BLaER1 (cell line): Measurements from ENCODE around the gene FYN.
A peak's percentile ranks its signal among the peaks of the same experiment; 100 is the strongest.
"Not testable (repeated sequence)": the region's sequence is repeated elsewhere in the genome, so short reads cannot be mapped to it uniquely, and the experiment has no call there.

Source experiments
- H3K27ac ChIP-seq: shearing (Covaris generic); formaldehyde crosslinking; 2 replicates; pipeline ENCODE4 v1.8.1; 2022
- H3K27me3 ChIP-seq: shearing (Covaris generic); formaldehyde crosslinking; 2 replicates; pipeline ENCODE4 v1.8.1; 2022
- H3K36me3 ChIP-seq: shearing (Covaris generic); formaldehyde crosslinking; 2 replicates; pipeline ENCODE4 v1.8.1; 2022
- H3K4me1 ChIP-seq: shearing (Covaris generic); formaldehyde crosslinking; 2 replicates; pipeline ENCODE4 v1.8.1; 2022
- H3K4me2 ChIP-seq: shearing (Covaris generic); formaldehyde crosslinking; 2 replicates; pipeline ENCODE4 v1.8.1; 2022
- H3K4me3 ChIP-seq: shearing (Covaris generic); formaldehyde crosslinking; 2 replicates; pipeline ENCODE4 v1.8.1; 2022
- H3K9ac ChIP-seq: shearing (Covaris generic); formaldehyde crosslinking; 2 replicates; pipeline ENCODE4 v1.8.1; 2022
- H3K9me3 ChIP-seq: shearing (Covaris generic); formaldehyde crosslinking; 2 replicates; pipeline ENCODE4 v1.8.1; 2022
- H4K20me1 ChIP-seq: shearing (Covaris generic); formaldehyde crosslinking; 2 replicates; pipeline ENCODE4 v1.8.1; 2022
- Cebpa-rat ChIP-seq: shearing (Covaris generic); IDR thresholded peaks from 2 replicates; pipeline ENCODE4 v1.8.1; 2022

The FYN gene

DNA sequence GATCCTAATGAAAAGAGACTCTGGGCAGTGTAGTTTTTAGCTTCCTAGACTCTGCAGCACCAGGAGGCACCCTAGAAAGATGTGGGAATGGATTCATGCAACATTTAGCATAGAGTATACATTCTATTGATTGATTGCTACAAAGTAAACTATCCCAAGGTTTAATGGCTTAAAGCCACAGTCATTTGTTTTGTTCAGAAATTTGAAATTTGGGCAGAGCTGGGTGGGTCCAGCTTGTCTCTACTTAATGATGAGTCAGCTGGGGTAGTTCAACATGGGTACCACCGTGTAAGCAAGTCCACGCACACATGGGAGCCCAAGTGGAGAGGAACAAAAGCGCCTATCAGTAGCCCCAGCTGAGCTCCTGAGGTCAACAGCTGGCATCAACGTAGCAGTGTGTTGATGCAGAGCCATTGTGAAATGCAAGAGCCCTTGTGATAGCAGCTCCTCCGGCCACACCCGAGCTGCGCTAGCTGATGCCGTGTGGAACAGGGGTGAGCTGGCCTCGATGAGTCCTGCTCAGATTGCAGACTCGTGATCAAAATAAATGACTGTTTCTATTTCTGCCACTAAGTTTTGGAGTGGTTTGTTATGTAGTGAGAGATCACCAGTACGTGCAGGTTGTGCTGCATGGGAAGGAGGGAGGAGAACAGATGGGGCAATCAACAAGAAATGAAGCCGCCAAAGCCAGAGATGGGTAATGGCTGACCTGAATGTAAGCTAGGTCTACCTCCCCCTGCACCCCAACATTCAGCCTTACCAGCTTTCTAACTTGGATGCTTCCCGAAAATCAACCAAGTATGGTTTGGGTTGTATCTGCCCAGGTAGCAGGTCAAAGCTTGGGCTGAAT is 221.8 kb downstream of the FYN start:
- H3K4me2 ChIP-seq: no peak overlapping the region
- H3K36me3 ChIP-seq: no peaks in the 10 kb centered on the region
- no peaks in the 10 kb centered on the region for H4K20me1 ChIP-seq
- no peak overlapping the region for H3K9ac ChIP-seq
- no peak overlapping the region for H3K27ac ChIP-seq
- no peak for TF ChIP-seq Cebpa-rat
- no peak overlapping the region for H3K4me3 ChIP-seq
- H3K27me3 ChIP-seq: no peaks in the 10 kb centered on the region
- H3K4me1 ChIP-seq: no peaks in the 10 kb centered on the region
- H3K9me3 ChIP-seq: no peaks in the 10 kb centered on the region

DNA sequence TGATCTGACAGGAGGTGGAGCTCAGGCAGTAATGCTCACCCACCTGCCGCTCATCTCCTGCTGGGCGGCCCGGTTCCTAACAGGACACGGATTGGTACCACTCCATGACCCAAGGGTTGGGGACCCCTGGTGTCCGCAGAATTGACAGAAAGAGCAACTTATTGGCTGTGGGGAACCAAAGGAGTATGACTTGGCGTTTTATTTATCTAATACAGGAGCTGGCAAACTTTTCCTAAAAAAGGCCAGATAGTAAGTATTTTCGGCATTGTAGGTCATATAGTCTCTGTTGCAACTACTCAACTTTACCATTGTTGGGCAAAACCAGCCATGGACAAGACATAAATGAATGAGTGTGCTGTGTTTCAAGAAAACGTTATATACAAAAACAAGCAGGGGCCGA is 223.2 kb downstream of the FYN start:
- Histone ChIP-seq H3K27me3 (no peaks in the 10 kb centered on the region), H4K20me1 (no peaks in the 10 kb centered on the region), H3K4me3 (no peak overlapping the region), H3K9me3 (no peaks in the 10 kb centered on the region), H3K4me2 (no peak overlapping the region), H3K36me3 (no peaks in the 10 kb centered on the region), H3K9ac (no peak overlapping the region), H3K27ac (no peak overlapping the region), H3K4me1 (no peaks in the 10 kb centered on the region)
- no peak for TF ChIP-seq Cebpa-rat

DNA sequence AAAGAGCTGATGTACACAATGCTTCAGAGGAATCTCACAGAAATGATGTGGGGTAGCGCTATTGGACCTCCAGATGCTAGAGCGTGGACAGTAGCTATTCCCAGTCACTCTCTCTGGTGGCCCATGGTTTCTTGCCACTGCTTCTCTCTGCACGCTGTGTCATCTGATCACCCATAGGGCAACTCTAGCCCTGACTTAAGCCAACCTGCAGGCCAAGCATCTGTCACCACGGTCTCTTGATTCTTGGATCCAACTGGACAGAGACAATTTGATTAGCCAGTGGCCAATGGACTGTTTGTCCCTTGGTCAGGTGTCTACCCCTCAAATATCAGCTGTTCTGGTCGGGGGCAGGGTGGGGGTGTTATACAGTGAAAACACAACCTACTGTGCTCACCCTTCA is 225.2 kb downstream of the FYN start:
- no peaks in the 10 kb centered on the region for H3K27me3 ChIP-seq
- H3K9me3 ChIP-seq: no peaks in the 10 kb centered on the region
- no peak overlapping the region for H3K4me3 ChIP-seq
- no peaks in the 10 kb centered on the region for H4K20me1 ChIP-seq
- no peaks in the 10 kb centered on the region for H3K36me3 ChIP-seq
- H3K4me1 ChIP-seq: no peaks in the 10 kb centered on the region
- H3K9ac ChIP-seq: no peak overlapping the region
- H3K4me2 ChIP-seq: no peak overlapping the region
- H3K27ac ChIP-seq: no peak overlapping the region
- no peak for TF ChIP-seq Cebpa-rat

DNA sequence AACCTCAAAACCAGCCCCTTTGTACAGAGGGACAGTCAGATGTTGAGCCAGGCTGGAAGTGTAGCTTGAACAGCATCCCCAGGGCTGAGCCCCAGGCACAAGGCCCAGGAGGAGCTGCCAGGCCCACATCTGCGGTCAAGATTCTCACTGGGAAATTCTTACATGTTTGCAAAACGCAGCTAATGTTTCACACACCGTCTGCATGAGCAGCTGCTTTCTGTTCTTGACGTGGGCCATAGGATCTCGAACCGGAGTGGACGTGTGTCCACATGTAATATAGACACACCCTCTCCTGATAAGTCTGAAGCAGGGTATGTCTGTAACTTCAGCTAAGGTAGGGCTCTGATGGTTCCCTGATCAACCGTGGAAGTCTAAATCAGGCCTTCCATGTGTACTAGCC is 226.3 kb downstream of the FYN start:
- no peaks in the 10 kb centered on the region for H3K9me3 ChIP-seq
- H3K4me1 ChIP-seq: no peaks in the 10 kb centered on the region
- H3K27ac ChIP-seq: no peak overlapping the region
- H3K4me3 ChIP-seq: no peak overlapping the region
- H3K4me2 ChIP-seq: no peak overlapping the region
- no peaks in the 10 kb centered on the region for H3K27me3 ChIP-seq
- no peak overlapping the region for H3K9ac ChIP-seq
- H4K20me1 ChIP-seq: no peaks in the 10 kb centered on the region
- TF ChIP-seq Cebpa-rat: no peak
- no peaks in the 10 kb centered on the region for H3K36me3 ChIP-seq

DNA sequence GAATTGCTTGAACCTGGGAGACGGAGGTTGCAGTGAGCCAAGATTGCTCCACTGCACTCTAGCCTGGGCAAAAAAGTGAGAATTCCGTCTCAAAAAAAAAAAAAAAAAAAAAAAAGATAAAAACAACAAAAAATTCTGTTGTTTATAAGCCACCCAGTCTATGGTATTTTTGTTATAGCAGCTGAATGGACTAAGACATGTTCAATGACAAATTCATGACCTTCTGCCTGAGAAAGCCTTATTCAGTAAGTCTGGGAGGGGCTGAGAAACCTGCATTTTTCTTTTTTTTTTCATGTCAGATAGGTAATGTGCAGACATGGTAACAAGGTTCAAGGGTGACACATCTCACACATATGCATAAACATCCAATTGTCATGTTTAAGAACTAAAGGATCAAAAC is 227.2 kb downstream of the FYN start:
- Histone ChIP-seq H4K20me1 (no peaks in the 10 kb centered on the region), H3K4me1 (no peaks in the 10 kb centered on the region), H3K4me2 (no peak overlapping the region), H3K4me3 (no peak overlapping the region), H3K9ac (no peak overlapping the region), H3K27ac (no peak overlapping the region), H3K9me3 (no peaks in the 10 kb centered on the region), H3K27me3 (no peaks in the 10 kb centered on the region), H3K36me3 (no peaks in the 10 kb centered on the region)
- no peak for TF ChIP-seq Cebpa-rat

DNA sequence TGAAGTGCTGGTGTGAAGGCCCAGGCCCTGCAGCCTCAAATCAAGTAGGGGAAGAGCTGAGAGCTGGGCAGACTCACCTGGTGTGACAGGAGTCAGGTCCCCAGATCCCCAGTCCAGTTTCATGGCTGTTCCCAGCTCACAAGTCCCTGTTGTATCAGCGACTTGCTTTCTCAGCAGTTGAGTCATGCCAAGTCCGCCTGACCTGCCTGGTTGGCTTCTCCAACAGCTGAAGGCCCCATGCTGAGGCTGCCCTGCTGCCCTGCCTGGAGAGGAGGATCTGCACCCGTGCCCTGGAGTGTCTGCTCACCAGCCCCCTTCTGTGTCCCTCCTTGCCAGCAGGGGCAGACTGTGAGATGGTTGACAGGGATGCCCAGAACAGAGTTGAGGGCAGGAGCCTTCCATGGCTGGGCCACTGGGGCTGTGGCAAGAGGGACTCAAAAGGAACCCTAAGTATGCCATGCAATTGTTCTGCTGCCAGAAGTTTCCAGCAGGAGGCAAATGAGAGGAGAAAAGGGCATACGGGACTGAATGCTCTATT is 228.3 kb downstream of the FYN start:
- H3K4me3 ChIP-seq: no peak overlapping the region
- no peak overlapping the region for H3K9ac ChIP-seq
- H3K9me3 ChIP-seq: no peaks in the 10 kb centered on the region
- H3K27ac ChIP-seq: no peak overlapping the region
- TF ChIP-seq Cebpa-rat: no peak
- no peaks in the 10 kb centered on the region for H4K20me1 ChIP-seq
- H3K4me2 ChIP-seq: no peak overlapping the region
- H3K4me1 ChIP-seq: no peaks in the 10 kb centered on the region
- H3K36me3 ChIP-seq: no peaks in the 10 kb centered on the region
- H3K27me3 ChIP-seq: no peaks in the 10 kb centered on the region

DNA sequence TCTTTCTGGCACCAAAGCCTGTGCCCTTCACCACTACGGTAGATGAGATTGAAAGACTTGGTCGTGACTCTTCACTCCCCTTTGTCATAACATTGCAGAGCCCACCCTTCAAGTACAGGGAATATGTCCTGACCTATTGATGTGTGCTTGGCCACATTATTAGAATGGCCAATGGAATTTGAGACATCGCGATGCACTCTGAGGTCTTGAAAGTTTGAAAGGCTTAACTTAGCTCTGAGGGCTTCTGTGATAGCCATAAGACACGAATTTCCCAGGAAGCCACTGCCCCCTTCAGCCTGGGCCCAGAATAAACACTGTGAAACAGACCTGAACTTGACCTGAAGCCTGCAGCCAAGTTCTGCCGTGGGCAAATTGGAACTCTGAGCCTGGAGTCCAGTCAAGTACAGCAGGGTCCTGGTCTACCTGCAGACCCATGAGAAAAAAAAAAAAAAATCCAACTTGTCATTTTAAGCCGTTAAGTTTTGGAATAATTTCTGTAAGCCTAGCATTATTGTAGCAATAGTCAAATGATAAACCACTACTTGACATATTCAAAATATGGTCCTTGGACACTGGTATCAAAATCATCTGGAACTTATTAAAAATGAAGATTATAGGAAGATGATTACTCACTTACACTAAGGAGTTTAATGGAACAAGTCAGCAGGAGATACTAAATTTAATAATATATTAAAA is 230.6 kb downstream of the FYN start:
- no peaks in the 10 kb centered on the region for H3K4me1 ChIP-seq
- no peak overlapping the region for H3K4me3 ChIP-seq
- no peaks in the 10 kb centered on the region for H3K27me3 ChIP-seq
- no peak overlapping the region for H3K27ac ChIP-seq
- H3K9me3 ChIP-seq: no peaks in the 10 kb centered on the region
- TF ChIP-seq Cebpa-rat: no peak
- H4K20me1 ChIP-seq: no peaks in the 10 kb centered on the region
- H3K36me3 ChIP-seq: no peaks in the 10 kb centered on the region
- no peak overlapping the region for H3K9ac ChIP-seq
- H3K4me2 ChIP-seq: 0 out of 2 replicates have a peak overlapping the region, but pooled peaks have one; percentile 1

DNA sequence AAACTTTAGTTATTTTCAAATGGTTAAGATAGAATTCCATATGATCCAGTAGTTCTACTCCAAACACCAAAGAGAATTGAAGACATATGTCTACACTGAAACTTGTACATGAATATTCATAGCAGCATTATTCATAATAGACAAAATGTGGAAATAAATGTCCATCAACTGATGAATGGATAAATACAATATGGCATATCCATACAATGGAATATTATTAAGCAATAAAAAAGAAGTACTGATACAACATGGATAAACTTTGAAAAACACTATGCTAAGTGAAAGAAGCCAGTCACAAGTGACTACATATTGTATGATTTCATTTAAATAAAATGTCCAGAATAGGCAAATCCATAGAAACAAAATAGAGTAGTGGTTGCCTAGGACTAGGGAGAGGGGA is 234.0 kb downstream of the FYN start:
- Histone ChIP-seq H3K27me3 (no peaks in the 10 kb centered on the region), H3K36me3 (no peaks in the 10 kb centered on the region), H4K20me1 (no peaks in the 10 kb centered on the region), H3K4me3 (no peak overlapping the region), H3K27ac (no peak overlapping the region), H3K9ac (no peak overlapping the region), H3K4me1 (no peaks in the 10 kb centered on the region), H3K4me2 (no peak overlapping the region), H3K9me3 (no peaks in the 10 kb centered on the region)
- TF ChIP-seq Cebpa-rat: no peak

DNA sequence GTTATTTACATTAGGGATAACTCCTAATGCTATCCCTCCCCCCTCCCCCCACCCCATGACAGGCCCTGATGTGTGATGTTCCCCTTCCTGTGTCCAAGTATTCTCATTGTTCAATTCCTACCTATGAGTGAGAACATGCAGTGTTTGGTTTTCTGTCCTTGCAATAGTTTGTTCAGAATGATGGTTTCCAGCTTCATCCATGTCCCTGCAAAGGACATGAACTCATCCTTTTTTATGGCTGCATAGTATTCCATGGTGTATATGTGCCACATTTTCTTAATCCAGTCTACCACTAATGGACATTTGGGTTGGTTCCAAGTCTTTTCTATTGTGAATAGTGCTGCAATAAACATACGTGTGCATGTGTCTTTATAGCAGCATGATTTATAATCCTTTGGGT is 238.3 kb downstream of the FYN start:
- H3K4me1 ChIP-seq: peaks cover 22% of the 10 kb centered on the region
- not testable (repeated sequence) for H3K9ac ChIP-seq, H3K9me3 ChIP-seq, H3K27ac ChIP-seq, H3K4me3 ChIP-seq, H3K4me2 ChIP-seq, H3K36me3 ChIP-seq, H4K20me1 ChIP-seq, H3K27me3 ChIP-seq

DNA sequence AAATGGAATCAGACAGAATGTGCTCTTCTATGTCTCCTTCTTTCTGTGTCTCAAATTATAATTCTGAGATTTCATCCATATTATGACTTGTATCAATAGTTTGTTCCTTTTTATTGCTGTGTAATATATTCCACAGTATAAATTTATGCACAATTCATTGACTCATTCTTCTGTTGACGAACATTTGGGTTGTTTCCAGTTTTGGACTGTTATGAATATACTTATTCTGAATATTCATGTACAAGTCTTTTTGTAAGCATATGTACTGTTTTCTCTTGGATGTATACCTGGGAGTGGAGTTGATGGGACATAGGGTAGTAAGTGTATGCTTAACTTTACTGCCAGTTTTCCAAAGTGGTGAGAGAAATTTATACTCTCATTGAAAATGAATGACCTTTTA is 239.4 kb downstream of the FYN start:
- no peaks in the 10 kb centered on the region for H4K20me1 ChIP-seq
- H3K27me3 ChIP-seq: no peaks in the 10 kb centered on the region
- H3K4me2 ChIP-seq: no peak overlapping the region
- peaks cover 26% of the 10 kb centered on the region for H3K4me1 ChIP-seq
- H3K9me3 ChIP-seq: peaks cover 6% of the 10 kb centered on the region; the same call in 1 of the 2 replicates
- TF ChIP-seq Cebpa-rat: no peak
- H3K4me3 ChIP-seq: no peak overlapping the region
- H3K9ac ChIP-seq: no peak overlapping the region
- H3K36me3 ChIP-seq: no peaks in the 10 kb centered on the region
- no peak overlapping the region for H3K27ac ChIP-seq
